Measurements from ENCODE around the gene FA2H. TPM values are rescaled to one million over a fixed set of nuclear protein-coding genes. Genes with fewer than 3 reads are reported as not detected.
A peak's percentile ranks its signal among the peaks of the same experiment; 100 is the strongest.

The FA2H gene
- polyA plus RNA-seq, 2 of the 4 experiments (the other 2 are of a cell fraction): 5.6 to 7.1 TPM

GRCh38 chr16:74734361-74735161, 40.1 kb downstream of the FA2H start:
- Histone ChIP-seq H3K4me1 (peaks cover 64% of the 10 kb centered on the region), H3K4me2 (peak overlapping the region; percentile 21), H3K4me3 (no peak overlapping the region), H3K9me3 (no peaks in the 10 kb centered on the region), H3K27ac (peak overlapping the region; percentile 31 to 91; a peak in 5 of 6 replicates)
- 64% methylated on average over 21 of the region's 21 CpGs for WGBS (ENCODE audit: missing lambda C conversion rate)
- no peak for DNase-seq (ENCODE audit: low read depth in 1 of 2, low spot score in 1 of 2)
- POLR2A ChIA-PET: no interaction called here
- no peak for ATAC-seq
- TF ChIP-seq, protein P1, sequence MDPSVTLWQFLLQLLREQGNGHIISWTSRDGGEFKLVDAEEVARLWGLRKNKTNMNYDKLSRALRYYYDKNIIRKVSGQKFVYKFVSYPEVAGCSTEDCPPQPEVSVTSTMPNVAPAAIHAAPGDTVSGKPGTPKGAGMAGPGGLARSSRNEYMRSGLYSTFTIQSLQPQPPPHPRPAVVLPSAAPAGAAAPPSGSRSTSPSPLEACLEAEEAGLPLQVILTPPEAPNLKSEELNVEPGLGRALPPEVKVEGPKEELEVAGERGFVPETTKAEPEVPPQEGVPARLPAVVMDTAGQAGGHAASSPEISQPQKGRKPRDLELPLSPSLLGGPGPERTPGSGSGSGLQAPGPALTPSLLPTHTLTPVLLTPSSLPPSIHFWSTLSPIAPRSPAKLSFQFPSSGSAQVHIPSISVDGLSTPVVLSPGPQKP (IDR thresholded peaks at IDR 0.05; ENCODE audit: low read depth, low read length): no peak
- TF ChIP-seq HOXB13 (CRISPR knock-in tag; IDR thresholded peaks at IDR 0.05; ENCODE audit: low read depth): no peak
- TF ChIP-seq PBX3 (IDR thresholded peaks at IDR 0.05): no peak
- no peak for TF ChIP-seq EHMT2 (IDR thresholded peaks at IDR 0.05; ENCODE audit: low read depth)
- FAIRE-seq: no peak
- CTCF ChIA-PET: interaction anchor here (0.8 to 7.1 kb wide), 3 partner anchors 31 to 128 kb away, joined by 3 to 43 read pairs (median 9); no protein-coding TSS in a partner anchor

DNA sequence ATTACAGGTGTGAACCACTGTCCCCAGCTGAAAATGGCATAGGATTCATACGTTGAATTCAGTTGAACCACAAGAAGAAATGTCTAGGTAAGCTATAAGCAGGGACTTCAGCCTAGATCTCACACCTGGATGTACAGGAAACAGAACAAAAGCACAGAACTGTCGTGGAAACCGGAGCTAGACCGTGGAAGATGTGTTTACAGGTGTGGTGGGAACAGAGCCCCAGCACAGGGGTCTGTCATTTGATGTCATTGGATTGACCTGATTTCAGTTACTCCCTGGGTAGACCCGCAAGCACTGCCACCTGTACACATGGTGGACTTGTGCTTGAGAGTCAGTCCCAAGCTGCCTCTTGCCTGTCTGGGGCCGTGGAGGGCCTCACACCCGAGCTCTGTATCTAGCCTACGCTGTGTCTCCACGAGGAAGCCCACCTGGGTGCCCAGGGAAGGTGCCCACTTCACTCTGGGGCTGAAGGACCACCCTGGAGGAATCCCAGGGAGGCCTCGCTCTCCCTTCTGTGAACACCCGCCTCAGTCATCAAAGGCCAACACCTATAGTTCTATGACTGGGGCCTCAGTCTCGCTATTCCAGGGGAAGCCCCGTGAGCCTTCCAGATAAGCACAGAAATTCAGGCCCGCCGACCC, 41.8 kb downstream of the FA2H start:
- ATAC-seq (no peak), DNase-seq (ENCODE audit: low read depth in 1 of 2, low spot score in 1 of 2) (no peak), FAIRE-seq (no peak)
- peak overlapping the region in 1 of 2 experiments; percentile 91; a peak in 1 of 6 replicates for H3K27ac ChIP-seq
- H3K4me2 ChIP-seq: no peak overlapping the region
- ChIA-PET CTCF (interaction anchor here (1.3 to 7.1 kb wide), 8 partner anchors 10 to 130 kb away, joined by 4 to 43 read pairs (median 8); no protein-coding TSS in a partner anchor), POLR2A (no interaction called here)
- WGBS (ENCODE audit: missing lambda C conversion rate): 86% methylated on average over 13 of the region's 15 CpGs
- no peaks in the 10 kb centered on the region for H3K9me3 ChIP-seq
- no peak for TF ChIP-seq NFE2L2 (conservative IDR thresholded peaks at IDR 0.05; ENCODE audit: low read length)
- no peak for TF ChIP-seq MYC (IDR thresholded peaks at IDR 0.05; ENCODE audit: borderline replicate concordance, low read length)
- no peak for TF ChIP-seq REST (IDR thresholded peaks at IDR 0.05)
- no peak for TF ChIP-seq TFCP2L1 (CRISPR knock-in tag; IDR thresholded peaks at IDR 0.05)
- TF ChIP-seq RNF2 (IDR thresholded peaks at IDR 0.05; ENCODE audit: borderline replicate concordance, low read depth): no peak
- TF ChIP-seq, protein P2, sequence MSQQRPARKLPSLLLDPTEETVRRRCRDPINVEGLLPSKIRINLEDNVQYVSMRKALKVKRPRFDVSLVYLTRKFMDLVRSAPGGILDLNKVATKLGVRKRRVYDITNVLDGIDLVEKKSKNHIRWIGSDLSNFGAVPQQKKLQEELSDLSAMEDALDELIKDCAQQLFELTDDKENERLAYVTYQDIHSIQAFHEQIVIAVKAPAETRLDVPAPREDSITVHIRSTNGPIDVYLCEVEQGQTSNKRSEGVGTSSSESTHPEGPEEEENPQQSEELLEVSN (IDR thresholded peaks at IDR 0.05; ENCODE audit: borderline replicate concordance, low read depth): no peak
- TF ChIP-seq NR3C1 (IDR thresholded peaks at IDR 0.05): no peak
- TF ChIP-seq GATA3 (IDR thresholded peaks at IDR 0.05; ENCODE audit: borderline replicate concordance): no peak
- no peak for TF ChIP-seq ZFP36 (IDR thresholded peaks at IDR 0.05; ENCODE audit: borderline replicate concordance, partially characterized antibody)
- TF ChIP-seq FOXS1 (CRISPR knock-in tag; IDR thresholded peaks at IDR 0.05): no peak
- TF ChIP-seq HOXB5 (CRISPR knock-in tag; IDR thresholded peaks at IDR 0.05): no peak
- no peak for TF ChIP-seq HOXA7 (CRISPR knock-in tag; IDR thresholded peaks at IDR 0.05)
- no peak for TF ChIP-seq CBX2 (IDR thresholded peaks at IDR 0.05; ENCODE audit: borderline replicate concordance, low read depth)
- H3K4me1 ChIP-seq: peaks cover 48% of the 10 kb centered on the region
- no peak overlapping the region for H3K4me3 ChIP-seq
